Body of pancreas (tissue), 4 donors: ENCODE results near the gene ENTR1.

Experiments used
- POLR2A ChIP-seq, 3 donors: fragments of 450-650 bp; IDR thresholded peaks; one replicate each; pipeline ENCODE4 v1.6.1; 2016; ENCODE audit warnings: antibody characterized with exemption in 3 of 3, mild to moderate bottlenecking in 2 of 3
- TF ChIP-seq, protein P1 (sequence below), 7 experiments: fragments of 450-650 bp in 4 of 7; fragments of 200-600 bp in 3 of 7; sonication (generic) in 3 of 7; IDR thresholded peaks; one replicate each; pipeline ENCODE4 v1.5.1; 2016 to 2019; ENCODE audit warnings: antibody characterized with exemption in 7 of 7

DNA sequence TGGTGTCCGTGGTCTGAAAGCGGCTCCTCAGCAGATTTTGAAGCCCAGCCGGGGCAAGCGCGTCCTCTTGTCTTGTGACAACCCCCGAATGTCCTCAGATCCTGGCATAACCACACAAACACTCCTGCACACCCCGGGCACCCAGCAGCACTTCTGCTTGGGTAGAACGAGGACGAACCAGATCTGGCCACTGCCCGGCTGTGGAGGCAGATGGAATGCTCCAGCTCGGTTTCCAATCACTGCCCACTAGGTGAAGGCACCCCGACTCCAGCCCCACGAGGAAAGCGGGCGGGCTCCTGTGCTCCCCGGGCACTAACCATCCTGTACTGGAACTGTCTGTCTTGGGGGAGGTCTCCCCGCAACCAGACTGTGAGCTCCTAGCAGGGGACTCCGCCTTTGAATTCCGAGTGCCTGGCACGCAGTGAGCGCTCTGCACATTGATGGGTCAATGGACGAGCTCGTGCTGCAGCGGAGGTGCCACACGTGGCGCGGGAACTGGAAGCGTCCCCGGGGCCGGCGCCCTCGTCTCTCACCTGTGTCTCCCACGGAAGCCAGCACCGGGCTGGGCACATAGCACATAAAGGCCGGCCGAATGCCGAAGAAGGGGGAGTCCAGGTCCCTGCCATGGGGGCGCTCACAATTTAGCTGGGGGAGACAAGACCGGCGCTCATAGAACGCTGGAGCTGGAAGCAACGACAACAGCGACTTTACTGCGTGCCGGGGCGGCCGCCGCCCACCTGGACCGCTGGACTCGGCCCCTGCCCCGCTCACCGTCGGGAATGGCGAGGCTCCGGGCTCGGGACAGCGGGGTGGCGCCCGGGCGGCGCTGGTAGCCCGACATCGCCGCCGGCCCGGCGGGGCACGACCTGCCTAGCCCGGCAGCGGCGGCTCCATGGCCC lies 608 bp downstream of the ENTR1 start:
- TF ChIP-seq, protein P1, sequence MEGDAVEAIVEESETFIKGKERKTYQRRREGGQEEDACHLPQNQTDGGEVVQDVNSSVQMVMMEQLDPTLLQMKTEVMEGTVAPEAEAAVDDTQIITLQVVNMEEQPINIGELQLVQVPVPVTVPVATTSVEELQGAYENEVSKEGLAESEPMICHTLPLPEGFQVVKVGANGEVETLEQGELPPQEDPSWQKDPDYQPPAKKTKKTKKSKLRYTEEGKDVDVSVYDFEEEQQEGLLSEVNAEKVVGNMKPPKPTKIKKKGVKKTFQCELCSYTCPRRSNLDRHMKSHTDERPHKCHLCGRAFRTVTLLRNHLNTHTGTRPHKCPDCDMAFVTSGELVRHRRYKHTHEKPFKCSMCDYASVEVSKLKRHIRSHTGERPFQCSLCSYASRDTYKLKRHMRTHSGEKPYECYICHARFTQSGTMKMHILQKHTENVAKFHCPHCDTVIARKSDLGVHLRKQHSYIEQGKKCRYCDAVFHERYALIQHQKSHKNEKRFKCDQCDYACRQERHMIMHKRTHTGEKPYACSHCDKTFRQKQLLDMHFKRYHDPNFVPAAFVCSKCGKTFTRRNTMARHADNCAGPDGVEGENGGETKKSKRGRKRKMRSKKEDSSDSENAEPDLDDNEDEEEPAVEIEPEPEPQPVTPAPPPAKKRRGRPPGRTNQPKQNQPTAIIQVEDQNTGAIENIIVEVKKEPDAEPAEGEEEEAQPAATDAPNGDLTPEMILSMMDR (IDR thresholded peaks at IDR 0.05): no peak
- TF ChIP-seq POLR2A (IDR thresholded peaks at IDR 0.05): peak in 1 of 3 donors; percentile 39
